Measurements from ENCODE around the gene JAML. TPM values are rescaled to one million over a fixed set of nuclear protein-coding genes. Genes with fewer than 3 reads are reported as not detected.

JAML gene
- total RNA-seq, 1 donor = not detected

GRCh38 chr11:118155776-118156530, 68.9 kb downstream of the JAML start:
- no peak overlapping the region for H3K27ac ChIP-seq (ENCODE audit: low read depth, low read length)
- H3K4me2 ChIP-seq (ENCODE audit: insufficient read depth, low read length) = no peak overlapping the region
- H3K36me3 ChIP-seq (ENCODE audit: insufficient read depth, low read length) = no peaks in the 10 kb centered on the region
- peak; percentile 83 for DNase-seq (ENCODE audit: insufficient read length, low spot score, missing footprints)
- H4K20me1 ChIP-seq (ENCODE audit: insufficient read depth, low read length) = no peaks in the 10 kb centered on the region
- no peak overlapping the region for H3K4me3 ChIP-seq (ENCODE audit: insufficient read depth, low read length)
- H3K9me3 ChIP-seq (ENCODE audit: low read depth, low read length) = no peaks in the 10 kb centered on the region
- H2AFZ ChIP-seq (ENCODE audit: low read length) = no peak overlapping the region
- H3K4me1 ChIP-seq (ENCODE audit: insufficient read depth, low read length) = no peaks in the 10 kb centered on the region
- no peaks in the 10 kb centered on the region for H3K79me2 ChIP-seq (ENCODE audit: insufficient read depth, low read length)
- H3K27me3 ChIP-seq (ENCODE audit: insufficient read depth, low read length) = peaks cover 80% of the 10 kb centered on the region
- TF ChIP-seq, protein P1, sequence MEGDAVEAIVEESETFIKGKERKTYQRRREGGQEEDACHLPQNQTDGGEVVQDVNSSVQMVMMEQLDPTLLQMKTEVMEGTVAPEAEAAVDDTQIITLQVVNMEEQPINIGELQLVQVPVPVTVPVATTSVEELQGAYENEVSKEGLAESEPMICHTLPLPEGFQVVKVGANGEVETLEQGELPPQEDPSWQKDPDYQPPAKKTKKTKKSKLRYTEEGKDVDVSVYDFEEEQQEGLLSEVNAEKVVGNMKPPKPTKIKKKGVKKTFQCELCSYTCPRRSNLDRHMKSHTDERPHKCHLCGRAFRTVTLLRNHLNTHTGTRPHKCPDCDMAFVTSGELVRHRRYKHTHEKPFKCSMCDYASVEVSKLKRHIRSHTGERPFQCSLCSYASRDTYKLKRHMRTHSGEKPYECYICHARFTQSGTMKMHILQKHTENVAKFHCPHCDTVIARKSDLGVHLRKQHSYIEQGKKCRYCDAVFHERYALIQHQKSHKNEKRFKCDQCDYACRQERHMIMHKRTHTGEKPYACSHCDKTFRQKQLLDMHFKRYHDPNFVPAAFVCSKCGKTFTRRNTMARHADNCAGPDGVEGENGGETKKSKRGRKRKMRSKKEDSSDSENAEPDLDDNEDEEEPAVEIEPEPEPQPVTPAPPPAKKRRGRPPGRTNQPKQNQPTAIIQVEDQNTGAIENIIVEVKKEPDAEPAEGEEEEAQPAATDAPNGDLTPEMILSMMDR (IDR thresholded peaks at IDR 0.05; ENCODE audit: extremely low read depth, low read depth, low read length) = no peak

GRCh38 chr11:118154641-118155040, 70.2 kb downstream of the JAML start:
- peaks cover 86% of the 10 kb centered on the region for H3K27me3 ChIP-seq (ENCODE audit: insufficient read depth, low read length)
- H3K9me3 ChIP-seq (ENCODE audit: low read depth, low read length) = no peaks in the 10 kb centered on the region

DNA sequence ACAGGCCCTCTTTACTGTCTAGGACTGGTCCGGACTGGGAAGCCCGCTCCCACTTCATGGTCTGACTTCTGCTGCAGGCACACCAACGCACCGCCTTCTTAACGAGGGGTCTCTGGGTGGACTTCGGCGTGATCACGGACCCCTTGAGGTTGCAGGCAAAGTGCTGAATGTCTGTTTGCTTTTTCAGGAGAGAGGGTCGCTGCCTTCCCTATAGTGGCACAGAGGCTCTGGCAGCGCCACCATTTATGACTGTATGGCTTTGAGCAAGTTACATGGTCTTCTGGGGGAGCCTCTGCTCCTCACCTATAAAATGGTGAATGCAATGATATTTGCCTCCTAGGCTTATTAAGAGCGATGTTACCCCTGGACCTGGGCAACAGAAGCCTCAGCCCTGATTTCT, 70.8 kb downstream of the JAML start:
- H3K4me3 ChIP-seq (ENCODE audit: insufficient read depth, low read length) = no peak overlapping the region
- DNase-seq (ENCODE audit: insufficient read length, low spot score, missing footprints) = peak; percentile 58
- H2AFZ ChIP-seq (ENCODE audit: low read length) = no peak overlapping the region
- H3K27me3 ChIP-seq (ENCODE audit: insufficient read depth, low read length) = peaks cover 87% of the 10 kb centered on the region
- H3K9me3 ChIP-seq (ENCODE audit: low read depth, low read length) = no peaks in the 10 kb centered on the region
- TF ChIP-seq, protein P1 (IDR thresholded peaks at IDR 0.05; ENCODE audit: extremely low read depth, low read depth, low read length) = no peak
- no peaks in the 10 kb centered on the region for H3K79me2 ChIP-seq (ENCODE audit: insufficient read depth, low read length)
- no peak overlapping the region for H3K4me2 ChIP-seq (ENCODE audit: insufficient read depth, low read length)
- no peaks in the 10 kb centered on the region for H4K20me1 ChIP-seq (ENCODE audit: insufficient read depth, low read length)
- no peak overlapping the region for H3K27ac ChIP-seq (ENCODE audit: low read depth, low read length)
- H3K36me3 ChIP-seq (ENCODE audit: insufficient read depth, low read length) = no peaks in the 10 kb centered on the region
- no peaks in the 10 kb centered on the region for H3K4me1 ChIP-seq (ENCODE audit: insufficient read depth, low read length)

More at GRCh38 chr11:118154641-118155040, 70.2 kb downstream of the JAML start:
- H3K27ac ChIP-seq (ENCODE audit: low read depth, low read length) = no peak overlapping the region
- H3K4me3 ChIP-seq (ENCODE audit: insufficient read depth, low read length) = no peak overlapping the region
- H2AFZ ChIP-seq (ENCODE audit: low read length) = no peak overlapping the region
- no peaks in the 10 kb centered on the region for H3K4me1 ChIP-seq (ENCODE audit: insufficient read depth, low read length)
- H3K79me2 ChIP-seq (ENCODE audit: insufficient read depth, low read length) = no peaks in the 10 kb centered on the region
- TF ChIP-seq, protein P1 (IDR thresholded peaks at IDR 0.05; ENCODE audit: extremely low read depth, low read depth, low read length) = no peak
- no peaks in the 10 kb centered on the region for H3K36me3 ChIP-seq (ENCODE audit: insufficient read depth, low read length)
- no peaks in the 10 kb centered on the region for H4K20me1 ChIP-seq (ENCODE audit: insufficient read depth, low read length)
- no peak overlapping the region for H3K4me2 ChIP-seq (ENCODE audit: insufficient read depth, low read length)
- DNase-seq (ENCODE audit: insufficient read length, low spot score, missing footprints) = peak; percentile 80

DNA sequence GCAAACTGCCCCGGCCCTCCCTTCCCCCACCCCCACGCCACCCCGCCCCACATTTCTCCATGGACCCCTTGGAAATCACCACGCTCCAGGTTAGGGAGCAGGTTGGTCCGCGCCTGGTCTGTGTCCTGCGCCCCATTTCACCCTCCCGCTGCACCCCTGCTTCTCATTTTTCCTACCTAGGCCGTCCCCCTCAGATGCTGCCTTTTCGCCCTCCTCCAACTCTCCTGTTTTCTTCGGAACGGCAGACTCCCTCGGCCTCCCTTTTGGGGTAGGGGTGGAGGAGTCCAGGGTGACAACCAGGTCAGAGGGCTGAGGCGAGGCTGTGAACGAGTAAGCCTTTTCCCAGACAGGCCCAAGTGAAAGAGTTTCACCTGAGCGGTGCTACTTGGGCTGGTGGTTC, 71.3 kb downstream of the JAML start:
- Histone ChIP-seq H3K27me3 (ENCODE audit: insufficient read depth, low read length) (peaks cover 85% of the 10 kb centered on the region), H3K4me2 (ENCODE audit: insufficient read depth, low read length) (no peak overlapping the region), H4K20me1 (ENCODE audit: insufficient read depth, low read length) (no peaks in the 10 kb centered on the region), H3K9me3 (ENCODE audit: low read depth, low read length) (no peaks in the 10 kb centered on the region), H3K36me3 (ENCODE audit: insufficient read depth, low read length) (no peaks in the 10 kb centered on the region), H3K27ac (ENCODE audit: low read depth, low read length) (no peak overlapping the region), H2AFZ (ENCODE audit: low read length) (no peak overlapping the region), H3K4me1 (ENCODE audit: insufficient read depth, low read length) (no peaks in the 10 kb centered on the region), H3K79me2 (ENCODE audit: insufficient read depth, low read length) (no peaks in the 10 kb centered on the region), H3K4me3 (ENCODE audit: insufficient read depth, low read length) (no peak overlapping the region)
- TF ChIP-seq, protein P1 (IDR thresholded peaks at IDR 0.05; ENCODE audit: extremely low read depth, low read depth, low read length) = no peak
- no peak for DNase-seq (ENCODE audit: insufficient read length, low spot score, missing footprints)

Measured in osteoblast (primary cell).